Hepatocyte (in vitro differentiated cells): Measurements from ENCODE around the gene UBE2E1. TPM values are rescaled to one million over a fixed set of nuclear protein-coding genes. Genes with fewer than 3 reads are reported as not detected.

ENCODE experiments used
- DNase-seq: peaks from one replicate; pipeline ENCODE4 v3.0.0-alpha.2; 2016; ENCODE audit warnings: low spot score
- H2AFZ ChIP-seq: fragments of 200-600 bp; sonication (generic); 2 replicates; pipeline ENCODE4 v1.6.0; 2016; ENCODE audit warnings: antibody characterized with exemption, mild to moderate bottlenecking
- H3K27ac ChIP-seq: fragments of 200-600 bp; sonication (generic); 2 replicates; pipeline ENCODE4 v1.5.1; 2016; ENCODE audit warnings: mild to moderate bottlenecking
- H3K27me3 ChIP-seq: fragments of 200-600 bp; sonication (generic); 2 replicates; pipeline ENCODE4 v1.6.1; 2016
- H3K36me3 ChIP-seq: fragments of 200-600 bp; sonication (generic); replicated peaks from 2 replicates; pipeline ENCODE4 v1.5.1; 2016; ENCODE audit warnings: low read depth; ENCODE audit not compliant: insufficient read depth
- H3K4me1 ChIP-seq: fragments of 200-600 bp; sonication (generic); 2 replicates; pipeline ENCODE4 v1.5.1; 2016; ENCODE audit warnings: mild to moderate bottlenecking, moderate library complexity; ENCODE audit not compliant: insufficient read depth
- H3K4me2 ChIP-seq: fragments of 200-600 bp; sonication (generic); 2 replicates; pipeline ENCODE4 v1.6.0; 2016
- H3K4me3 ChIP-seq: fragments of 200-600 bp; sonication (generic); 2 replicates; pipeline ENCODE4 v1.5.1; 2016; ENCODE audit warnings: mild to moderate bottlenecking
- H3K79me2 ChIP-seq: fragments of 200-600 bp; sonication (generic); 2 replicates; pipeline ENCODE4 v1.6.0; 2017; ENCODE audit warnings: mild to moderate bottlenecking
- H3K9me2 ChIP-seq: fragments of 200-600 bp; sonication (generic); replicated peaks from 2 replicates; pipeline ENCODE4 v1.6.0; 2017; ENCODE audit warnings: mild to moderate bottlenecking; ENCODE audit not compliant: insufficient read depth
- H3K9me3 ChIP-seq: fragments of 200-600 bp; sonication (generic); 2 replicates; pipeline ENCODE4 v1.5.1; 2016; ENCODE audit warnings: low read depth, mild to moderate bottlenecking
- H4K20me1 ChIP-seq: fragments of 200-600 bp; sonication (generic); 2 replicates; pipeline ENCODE4 v1.6.0; 2016; ENCODE audit warnings: mild to moderate bottlenecking; ENCODE audit not compliant: insufficient read depth, poor library complexity, severe bottlenecking
- EZH2 ChIP-seq: fragments of 200-600 bp; sonication (generic); IDR thresholded peaks from 2 replicates; pipeline ENCODE4 v1.6.1; 2016; ENCODE audit warnings: antibody characterized with exemption, mild to moderate bottlenecking, borderline replicate concordance
- EZH2phosphoT487 ChIP-seq: fragments of 200-600 bp; sonication (generic); IDR thresholded peaks from one replicate; pipeline ENCODE4 v1.6.1; 2018; ENCODE audit warnings: antibody characterized with exemption, mild to moderate bottlenecking, low read depth, moderate library complexity; ENCODE audit not compliant: unreplicated experiment, severe bottlenecking
- WGBS: methylation state at CpG from one replicate; pipeline ENCODE4 v1.1.6; 2016; ENCODE audit warnings: low lambda C conversion rate; ENCODE audit errors: missing lambda C conversion rate; 5-methylcytosine and 5-hydroxymethylcytosine counted together
- polyA plus RNA-seq: library from polyadenylated mRNA; unstranded; fragments of >200 nt; fragmentation: Nextera tagmentation; extraction: Ambion mirVana; gene quantifications from 2 replicates; pipeline ENCODE4 v1.2.1, GENCODE V29; 2016
- total RNA-seq: library from RNA; depleted of rRNA; stranded (reverse); fragments of >200 nt; gene quantifications from 2 replicates; pipeline ENCODE4 v1.2.3, GENCODE V29; 2014
- TF ChIP-seq, protein P1 (sequence below): fragments of 200-600 bp; sonication (generic); IDR thresholded peaks from 2 replicates; pipeline ENCODE4 v1.5.1; 2016; ENCODE audit warnings: antibody characterized with exemption, mild to moderate bottlenecking; ENCODE audit not compliant: poor library complexity

The UBE2E1 gene
- total and polyA plus RNA-seq, 2 experiments from 2014 or later, result 20.8 to 179 TPM

DNA sequence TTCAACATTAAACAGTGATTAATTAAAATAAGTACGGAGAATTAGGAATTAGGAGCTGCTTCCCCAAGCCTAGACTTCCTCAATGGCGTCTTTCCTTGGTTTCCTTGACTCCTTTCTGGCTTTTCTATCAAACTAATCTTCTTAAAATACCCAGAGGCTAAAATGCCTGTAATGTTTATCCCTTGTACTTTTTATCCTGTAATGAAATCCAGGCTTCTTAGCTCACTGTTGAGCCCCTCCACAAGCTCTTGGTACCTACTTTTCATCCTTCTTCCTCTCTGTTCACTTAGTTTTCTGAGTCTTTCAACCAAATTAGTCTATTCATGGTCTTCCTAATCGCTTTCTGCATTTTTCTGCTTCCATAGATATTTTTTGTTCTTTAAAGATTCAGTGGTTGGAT, 6.9 kb upstream of the UBE2E1 start:
- Histone ChIP-seq H2AFZ (no peak overlapping the region), H3K36me3 (no peaks in the 10 kb centered on the region), H3K27ac (no peak overlapping the region), H3K9me2 (no peaks in the 10 kb centered on the region), H3K9me3 (no peaks in the 10 kb centered on the region), H3K4me3 (no peak overlapping the region), H3K4me2 (no peak overlapping the region), H3K4me1 (no peaks in the 10 kb centered on the region), H3K79me2 (no peaks in the 10 kb centered on the region), H4K20me1 (no peaks in the 10 kb centered on the region), H3K27me3 (no peaks in the 10 kb centered on the region)
- DNase-seq, result no peak
- TF ChIP-seq, protein P1, sequence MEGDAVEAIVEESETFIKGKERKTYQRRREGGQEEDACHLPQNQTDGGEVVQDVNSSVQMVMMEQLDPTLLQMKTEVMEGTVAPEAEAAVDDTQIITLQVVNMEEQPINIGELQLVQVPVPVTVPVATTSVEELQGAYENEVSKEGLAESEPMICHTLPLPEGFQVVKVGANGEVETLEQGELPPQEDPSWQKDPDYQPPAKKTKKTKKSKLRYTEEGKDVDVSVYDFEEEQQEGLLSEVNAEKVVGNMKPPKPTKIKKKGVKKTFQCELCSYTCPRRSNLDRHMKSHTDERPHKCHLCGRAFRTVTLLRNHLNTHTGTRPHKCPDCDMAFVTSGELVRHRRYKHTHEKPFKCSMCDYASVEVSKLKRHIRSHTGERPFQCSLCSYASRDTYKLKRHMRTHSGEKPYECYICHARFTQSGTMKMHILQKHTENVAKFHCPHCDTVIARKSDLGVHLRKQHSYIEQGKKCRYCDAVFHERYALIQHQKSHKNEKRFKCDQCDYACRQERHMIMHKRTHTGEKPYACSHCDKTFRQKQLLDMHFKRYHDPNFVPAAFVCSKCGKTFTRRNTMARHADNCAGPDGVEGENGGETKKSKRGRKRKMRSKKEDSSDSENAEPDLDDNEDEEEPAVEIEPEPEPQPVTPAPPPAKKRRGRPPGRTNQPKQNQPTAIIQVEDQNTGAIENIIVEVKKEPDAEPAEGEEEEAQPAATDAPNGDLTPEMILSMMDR, result no peak
- TF ChIP-seq EZH2phosphoT487 (no peak), EZH2 (no peak)
- WGBS, result 48% methylated on average over 3 of the region's 3 CpGs

DNA sequence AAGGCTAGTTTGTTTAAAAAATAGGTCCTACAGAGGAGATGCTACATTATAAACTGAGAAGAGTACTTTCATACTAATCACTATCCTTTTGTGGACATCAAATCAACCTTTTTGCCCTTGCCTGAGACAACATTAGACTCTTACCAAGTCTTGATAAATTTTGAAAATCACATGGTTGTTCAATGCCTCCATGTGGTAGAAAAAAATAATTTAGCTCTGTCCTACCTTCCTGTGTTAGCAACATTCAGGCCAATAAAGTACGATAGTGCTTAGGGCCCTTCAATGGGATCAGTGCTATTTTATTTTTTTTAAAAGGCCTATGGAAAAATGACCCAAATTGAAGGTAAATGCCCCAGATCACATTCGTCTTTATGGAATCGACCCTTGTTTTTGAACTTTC, 5.0 kb upstream of the UBE2E1 start:
- Histone ChIP-seq H3K79me2 (no peaks in the 10 kb centered on the region), H3K27ac (no peak overlapping the region), H3K9me2 (no peaks in the 10 kb centered on the region), H3K36me3 (no peaks in the 10 kb centered on the region), H3K4me1 (peaks cover 5% of the 10 kb centered on the region), H4K20me1 (no peaks in the 10 kb centered on the region), H3K27me3 (no peaks in the 10 kb centered on the region), H2AFZ (no peak overlapping the region), H3K4me2 (no peak overlapping the region), H3K4me3 (no peak overlapping the region), H3K9me3 (no peaks in the 10 kb centered on the region)
- WGBS, result 92% methylated on average over 3 of the region's 3 CpGs
- TF ChIP-seq EZH2 (no peak), EZH2phosphoT487 (no peak)
- TF ChIP-seq, protein P1, result peak; percentile 11
- no peak for DNase-seq

DNA sequence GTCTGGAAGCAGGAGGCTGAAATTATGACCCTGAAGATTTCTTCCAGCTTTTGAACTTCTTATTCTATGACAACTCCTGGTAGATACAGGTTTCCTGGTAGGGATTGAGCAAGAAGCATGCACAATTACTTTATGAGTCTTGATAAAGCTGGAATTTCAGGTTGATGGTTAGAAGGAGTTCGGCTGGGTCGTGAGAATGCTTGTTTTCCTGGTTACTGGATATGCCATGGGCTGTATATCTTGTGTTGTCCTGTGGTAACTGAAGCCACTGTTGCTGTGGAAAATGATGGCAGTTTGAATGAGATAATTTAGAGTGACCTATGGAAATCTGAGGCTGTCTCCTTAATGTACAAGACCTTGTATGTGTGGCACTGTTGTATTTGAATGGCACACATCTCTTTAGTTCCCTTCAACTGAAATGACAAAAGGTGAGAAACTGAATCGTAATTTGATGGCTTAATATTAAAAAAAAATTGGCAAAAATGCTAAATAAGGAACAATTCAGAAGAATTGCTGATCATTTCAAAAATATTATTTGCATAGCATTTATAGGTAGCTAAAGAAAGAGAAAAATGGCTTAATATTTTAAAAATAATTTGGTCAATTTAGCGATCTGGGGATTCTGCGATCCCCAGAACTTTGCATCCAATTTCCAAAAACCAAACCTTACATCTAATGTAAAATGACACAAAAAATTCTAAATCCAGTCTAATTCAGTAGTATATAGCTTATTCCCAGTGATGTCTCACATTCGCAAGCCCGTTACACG, 1.1 kb upstream of the UBE2E1 start:
- no peak overlapping the region for H3K4me3 ChIP-seq
- 69% methylated on average over 8 of the region's 8 CpGs for WGBS
- TF ChIP-seq, protein P1, result no peak
- TF ChIP-seq EZH2 (no peak), EZH2phosphoT487 (no peak)
- no peaks in the 10 kb centered on the region for H3K36me3 ChIP-seq
- DNase-seq, result peak; percentile 37
- no peaks in the 10 kb centered on the region for H3K9me3 ChIP-seq
- H4K20me1 ChIP-seq, result peaks cover 10% of the 10 kb centered on the region
- no peaks in the 10 kb centered on the region for H3K27me3 ChIP-seq
- H3K9me2 ChIP-seq, result no peaks in the 10 kb centered on the region
- peak overlapping the region; percentile 99 for H2AFZ ChIP-seq
- no peak overlapping the region for H3K27ac ChIP-seq
- peak overlapping the region; percentile 96 for H3K4me2 ChIP-seq
- peaks cover 27% of the 10 kb centered on the region for H3K4me1 ChIP-seq
- peaks cover 35% of the 10 kb centered on the region for H3K79me2 ChIP-seq
